Ectodermal cell (in vitro differentiated cells): ENCODE measurements around the gene GRM5.
A peak's percentile ranks its signal among the peaks of the same experiment; 100 is the strongest.

Experiments used
- H3K27ac ChIP-seq: 2 replicates; pipeline ENCODE4 v1.7.0; 2013; ENCODE audit warnings: mild to moderate bottlenecking, low read depth, low read length; ENCODE audit not compliant: insufficient read depth, poor library complexity, severe bottlenecking
- H3K27me3 ChIP-seq: 2 replicates; pipeline ENCODE4 v1.7.0; 2013; ENCODE audit warnings: mild to moderate bottlenecking, low read length; ENCODE audit not compliant: insufficient read depth, control insufficient read depth, poor library complexity, severe bottlenecking
- H3K36me3 ChIP-seq: one replicate; pipeline ENCODE4 v1.7.0; 2013; ENCODE audit warnings: low read length; ENCODE audit not compliant: control insufficient read depth, insufficient read depth
- H3K4me1 ChIP-seq: one replicate; pipeline ENCODE4 v1.7.0; 2013; ENCODE audit warnings: low read length; ENCODE audit not compliant: control insufficient read depth, insufficient read depth
- H3K4me3 ChIP-seq: 2 replicates; pipeline ENCODE4 v1.7.0; 2013; ENCODE audit warnings: low read depth, low read length, control low read depth; ENCODE audit not compliant: insufficient read depth
- H3K9me3 ChIP-seq: 2 replicates; pipeline ENCODE4 v1.7.0; 2013; ENCODE audit warnings: mild to moderate bottlenecking, low read length, moderate library complexity; ENCODE audit not compliant: control insufficient read depth
- WGBS, 2 experiments: methylation state at CpG; one replicate each; pipeline ENCODE4 v1.1.7; 2013; ENCODE audit warnings: missing lambda C conversion rate in 2 of 2; 5-methylcytosine and 5-hydroxymethylcytosine counted together

The GRM5 gene

GRCh38 chr11:88521399-88521798, 544.4 kb downstream of the GRM5 start:
- Histone ChIP-seq H3K27me3 (no peaks in the 10 kb centered on the region), H3K27ac (no peak overlapping the region)

GRCh38 chr11:88520391-88520790, 545.4 kb downstream of the GRM5 start:
- no peaks in the 10 kb centered on the region for H3K36me3 ChIP-seq
- H3K27me3 ChIP-seq = no peaks in the 10 kb centered on the region
- no peaks in the 10 kb centered on the region for H3K4me1 ChIP-seq
- no peak overlapping the region for H3K27ac ChIP-seq
- H3K9me3 ChIP-seq = no peaks in the 10 kb centered on the region
- H3K4me3 ChIP-seq = no peak overlapping the region

More at GRCh38 chr11:88521399-88521798, 544.4 kb downstream of the GRM5 start:
- Histone ChIP-seq H3K4me3 (no peak overlapping the region), H3K9me3 (no peaks in the 10 kb centered on the region), H3K36me3 (no peaks in the 10 kb centered on the region), H3K4me1 (no peaks in the 10 kb centered on the region)

DNA sequence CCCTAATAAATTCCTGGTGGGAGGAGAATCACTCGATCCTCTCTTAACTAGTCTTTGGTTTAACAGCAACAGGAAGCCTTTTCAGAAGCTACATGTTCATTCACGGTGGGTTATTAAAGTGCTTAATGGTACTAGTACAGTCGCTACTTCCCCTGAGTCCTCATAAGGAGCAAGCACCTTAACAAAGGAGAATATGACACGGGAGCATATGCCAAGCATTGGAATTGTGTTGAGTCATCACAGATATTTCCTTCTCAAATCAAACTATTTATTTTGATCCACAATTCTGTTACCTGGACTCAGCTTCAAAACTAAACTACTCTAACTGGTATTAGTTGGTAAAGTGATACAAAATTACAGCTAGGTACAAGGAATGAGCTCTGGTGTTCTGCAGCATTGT, 550.8 kb downstream of the GRM5 start:
- WGBS, 2 experiments = 90 to 94% methylated on average over 4 of the region's 4 CpGs
- no peak overlapping the region for H3K4me3 ChIP-seq
- peaks cover 3% of the 10 kb centered on the region for H3K27me3 ChIP-seq
- H3K36me3 ChIP-seq = no peaks in the 10 kb centered on the region
- H3K4me1 ChIP-seq = no peaks in the 10 kb centered on the region
- H3K9me3 ChIP-seq = no peaks in the 10 kb centered on the region
- no peak overlapping the region for H3K27ac ChIP-seq

GRCh38 chr11:88511006-88511405, 554.8 kb downstream of the GRM5 start:
- Histone ChIP-seq H3K36me3 (no peaks in the 10 kb centered on the region), H3K27me3 (peaks cover 36% of the 10 kb centered on the region), H3K9me3 (no peaks in the 10 kb centered on the region), H3K4me3 (no peak overlapping the region), H3K4me1 (no peaks in the 10 kb centered on the region), H3K27ac (no peak overlapping the region)
- 86 to 90% methylated on average over 1 of the region's 1 CpG for WGBS, 2 experiments

GRCh38 chr11:88508759-88509581, 556.8 kb downstream of the GRM5 start:
- peaks cover 36% of the 10 kb centered on the region for H3K27me3 ChIP-seq
- H3K4me3 ChIP-seq = peak overlapping the region; percentile 40
- no peak overlapping the region for H3K27ac ChIP-seq
- H3K36me3 ChIP-seq = no peaks in the 10 kb centered on the region
- no peaks in the 10 kb centered on the region for H3K4me1 ChIP-seq
- 6 to 11% methylated on average over 84 of the region's 84 CpGs for WGBS, 2 experiments
- H3K9me3 ChIP-seq = no peaks in the 10 kb centered on the region

- WGBS, 2 experiments = 29 to 32% methylated on average over 23 of the region's 23 CpGs
- Histone ChIP-seq H3K36me3 (no peaks in the 10 kb centered on the region), H3K27me3 (peaks cover 36% of the 10 kb centered on the region), H3K4me1 (no peaks in the 10 kb centered on the region), H3K4me3 (peak overlapping the region; percentile 40), H3K9me3 (no peaks in the 10 kb centered on the region), H3K27ac (no peak overlapping the region)
These were observed 557.4 kb downstream of the GRM5 start for GRCh38 chr11:88508418-88508758.

DNA sequence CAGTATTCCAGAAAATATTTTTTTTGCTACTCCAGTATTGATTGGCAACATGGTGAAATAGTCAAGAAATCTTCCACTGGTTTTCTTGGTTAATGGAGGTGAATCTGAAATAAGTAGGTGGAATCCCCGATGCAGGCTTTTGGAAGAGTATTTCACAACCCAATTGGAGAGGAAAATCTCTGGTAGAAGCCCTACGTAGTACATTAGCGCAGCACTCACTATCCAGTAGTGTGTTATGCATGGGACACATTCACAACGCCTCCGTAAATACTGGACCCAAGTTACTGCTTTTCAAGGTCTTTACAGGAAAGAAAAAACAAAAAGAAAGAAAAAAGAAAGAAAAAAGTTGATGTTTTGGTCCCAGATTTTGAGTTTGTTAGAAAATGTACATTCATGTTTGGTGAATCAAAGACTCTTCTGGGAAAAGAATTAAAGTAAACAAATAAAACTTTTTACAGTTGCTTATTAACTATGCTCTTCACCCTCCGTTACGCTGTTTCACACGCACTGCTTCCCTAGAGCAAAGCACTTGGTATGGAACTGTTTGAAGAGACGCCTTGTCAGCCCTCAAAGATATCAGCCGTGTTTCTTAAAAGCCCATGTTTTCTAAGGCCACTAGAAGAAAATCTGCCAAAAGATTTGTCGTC, 557.9 kb downstream of the GRM5 start:
- WGBS, 2 experiments = 73 to 74% methylated on average over 11 of the region's 11 CpGs
- H3K4me3 ChIP-seq = peak overlapping the region; percentile 40

GRCh38 chr11:88501541-88501940, 564.2 kb downstream of the GRM5 start:
- no peak overlapping the region for H3K4me3 ChIP-seq
- no peaks in the 10 kb centered on the region for H3K27me3 ChIP-seq
- no peaks in the 10 kb centered on the region for H3K4me1 ChIP-seq
- no peaks in the 10 kb centered on the region for H3K36me3 ChIP-seq
- 72 to 78% methylated on average over 2 of the region's 2 CpGs for WGBS, 2 experiments
- H3K9me3 ChIP-seq = no peaks in the 10 kb centered on the region
- no peak overlapping the region for H3K27ac ChIP-seq

More for the DNA sequence above, 557.9 kb downstream of the GRM5 start:
- Histone ChIP-seq H3K4me1 (no peaks in the 10 kb centered on the region), H3K36me3 (no peaks in the 10 kb centered on the region), H3K27ac (no peak overlapping the region), H3K27me3 (peaks cover 36% of the 10 kb centered on the region), H3K9me3 (no peaks in the 10 kb centered on the region)

DNA sequence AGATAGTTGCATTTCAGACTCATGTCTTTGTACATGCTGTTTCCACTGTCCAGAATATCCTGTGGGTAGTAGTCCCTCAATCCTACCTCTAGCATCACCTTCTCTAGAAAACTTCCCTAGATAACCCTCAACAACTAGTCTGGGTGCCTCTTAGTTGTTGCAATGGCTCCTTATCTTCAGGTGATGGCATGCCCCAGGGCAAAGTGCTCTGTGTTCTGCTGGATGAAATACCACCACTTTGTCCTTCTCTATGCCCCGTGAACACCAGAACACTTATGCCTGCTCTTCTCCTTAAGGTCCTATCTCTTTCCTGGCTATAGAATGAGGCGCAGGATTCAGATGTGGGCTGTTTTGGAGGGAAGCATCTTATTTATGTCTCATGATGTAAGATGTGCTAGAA, 569.9 kb downstream of the GRM5 start:
- WGBS, 2 experiments = 90 to 94% methylated on average over 2 of the region's 2 CpGs

DNA sequence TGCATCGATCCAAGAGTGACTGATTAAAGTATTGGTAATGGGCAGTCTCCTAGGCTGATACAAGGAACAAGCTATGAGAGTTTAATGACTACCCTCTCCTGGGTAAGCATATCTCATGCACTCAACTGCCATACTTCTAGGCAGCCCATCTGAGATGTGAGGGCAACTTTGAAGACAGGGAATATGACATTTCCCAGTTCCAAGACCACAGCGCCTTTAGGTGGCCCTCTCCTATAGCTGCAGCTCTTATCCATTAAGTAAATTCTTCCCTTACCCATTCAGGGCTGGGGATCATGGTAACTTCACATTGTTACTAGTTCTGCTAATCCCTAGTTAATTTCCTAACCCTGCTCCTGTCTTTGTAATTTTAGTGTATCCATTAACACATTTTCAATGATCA, 570.9 kb downstream of the GRM5 start:
- no peaks in the 10 kb centered on the region for H3K9me3 ChIP-seq
- H3K4me1 ChIP-seq = no peaks in the 10 kb centered on the region
- no peaks in the 10 kb centered on the region for H3K27me3 ChIP-seq
- no peak overlapping the region for H3K27ac ChIP-seq
- 97 to 98% methylated on average over 1 to 2 of the region's 2 CpGs for WGBS, 2 experiments
- no peak overlapping the region for H3K4me3 ChIP-seq
- no peaks in the 10 kb centered on the region for H3K36me3 ChIP-seq

More for the DNA sequence above, 569.9 kb downstream of the GRM5 start:
- no peaks in the 10 kb centered on the region for H3K36me3 ChIP-seq
- H3K9me3 ChIP-seq = no peaks in the 10 kb centered on the region
- no peak overlapping the region for H3K4me3 ChIP-seq
- H3K27ac ChIP-seq = no peak overlapping the region
- H3K4me1 ChIP-seq = no peaks in the 10 kb centered on the region
- H3K27me3 ChIP-seq = no peaks in the 10 kb centered on the region
